Measurements from ENCODE around the gene ULBP1. TPM values are rescaled to one million over a fixed set of nuclear protein-coding genes. Genes with fewer than 3 reads are reported as not detected.
A peak's percentile ranks its signal among the peaks of the same experiment; 100 is the strongest.

The ULBP1 gene
- total and polyA plus RNA-seq, 2 experiments from 2014 or later: 0.27 TPM

DNA sequence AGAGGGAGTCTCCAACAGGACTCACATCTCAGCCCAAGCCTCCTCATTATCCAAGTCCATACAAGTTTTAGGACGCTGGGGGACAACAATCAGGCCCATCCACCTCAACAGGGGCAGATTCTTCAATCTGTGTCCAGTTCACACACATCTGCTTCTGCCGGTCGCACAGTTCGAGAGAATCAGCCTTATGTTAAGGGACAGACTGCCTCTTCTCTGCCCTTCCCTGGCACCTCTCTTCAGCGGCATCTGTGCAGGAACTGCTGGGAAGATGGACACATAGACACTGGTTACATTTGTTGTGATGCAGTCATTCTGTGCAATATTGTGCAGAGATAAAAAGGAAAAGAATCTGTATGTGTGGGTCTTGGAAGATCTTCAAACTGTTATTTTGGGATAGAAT is 21.0 kb downstream of the ULBP1 start:
- Histone ChIP-seq H3K9me3 (ENCODE audit: low read depth) (no peaks in the 10 kb centered on the region), H3K79me2 (no peaks in the 10 kb centered on the region), H4K20me1 (ENCODE audit: insufficient read depth, poor library complexity, severe bottlenecking) (no peaks in the 10 kb centered on the region), H3K4me3 (no peak overlapping the region), H3K4me2 (no peak overlapping the region), H3K9me2 (replicated peaks; ENCODE audit: insufficient read depth) (no peaks in the 10 kb centered on the region), H3K27ac (no peak overlapping the region), H3K27me3 (peaks cover 83% of the 10 kb centered on the region), H3K4me1 (ENCODE audit: insufficient read depth) (no peaks in the 10 kb centered on the region), H3K36me3 (replicated peaks; ENCODE audit: insufficient read depth, low read depth) (no peaks in the 10 kb centered on the region), H2AFZ (no peak overlapping the region)
- 61% methylated on average over 5 of the region's 5 CpGs for WGBS (ENCODE audit: low lambda C conversion rate, missing lambda C conversion rate)
- TF ChIP-seq EZH2phosphoT487 (IDR thresholded peaks at IDR 0.05; ENCODE audit: low read depth, severe bottlenecking, unreplicated experiment) (no peak), EZH2 (IDR thresholded peaks at IDR 0.05; ENCODE audit: borderline replicate concordance) (no peak)
- TF ChIP-seq, protein P1, sequence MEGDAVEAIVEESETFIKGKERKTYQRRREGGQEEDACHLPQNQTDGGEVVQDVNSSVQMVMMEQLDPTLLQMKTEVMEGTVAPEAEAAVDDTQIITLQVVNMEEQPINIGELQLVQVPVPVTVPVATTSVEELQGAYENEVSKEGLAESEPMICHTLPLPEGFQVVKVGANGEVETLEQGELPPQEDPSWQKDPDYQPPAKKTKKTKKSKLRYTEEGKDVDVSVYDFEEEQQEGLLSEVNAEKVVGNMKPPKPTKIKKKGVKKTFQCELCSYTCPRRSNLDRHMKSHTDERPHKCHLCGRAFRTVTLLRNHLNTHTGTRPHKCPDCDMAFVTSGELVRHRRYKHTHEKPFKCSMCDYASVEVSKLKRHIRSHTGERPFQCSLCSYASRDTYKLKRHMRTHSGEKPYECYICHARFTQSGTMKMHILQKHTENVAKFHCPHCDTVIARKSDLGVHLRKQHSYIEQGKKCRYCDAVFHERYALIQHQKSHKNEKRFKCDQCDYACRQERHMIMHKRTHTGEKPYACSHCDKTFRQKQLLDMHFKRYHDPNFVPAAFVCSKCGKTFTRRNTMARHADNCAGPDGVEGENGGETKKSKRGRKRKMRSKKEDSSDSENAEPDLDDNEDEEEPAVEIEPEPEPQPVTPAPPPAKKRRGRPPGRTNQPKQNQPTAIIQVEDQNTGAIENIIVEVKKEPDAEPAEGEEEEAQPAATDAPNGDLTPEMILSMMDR (IDR thresholded peaks at IDR 0.05; ENCODE audit: poor library complexity): no peak
- DNase-seq (ENCODE audit: low spot score): no peak

DNA sequence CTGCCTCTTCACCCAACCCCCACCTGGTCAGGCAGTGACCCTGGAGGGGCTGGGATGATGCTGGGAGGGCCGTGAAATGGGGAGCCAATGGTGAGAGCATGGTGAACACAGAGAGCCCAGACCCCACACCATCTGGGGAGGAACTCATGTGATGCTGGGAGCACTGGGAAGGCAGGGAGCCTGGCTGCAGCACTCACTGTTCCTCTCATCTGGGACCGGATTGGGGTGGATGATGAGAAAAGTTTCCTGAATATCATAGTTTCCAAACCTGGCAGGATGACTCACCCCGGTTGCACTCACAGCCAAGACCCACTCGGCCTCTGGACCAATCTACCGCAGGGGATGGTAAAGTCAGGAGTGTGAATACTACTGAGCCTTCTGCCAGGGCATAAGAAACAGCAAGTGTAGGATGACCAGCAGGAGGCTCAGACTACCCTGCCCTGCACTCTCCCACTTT is 21.8 kb downstream of the ULBP1 start:
- Histone ChIP-seq H3K36me3 (replicated peaks; ENCODE audit: insufficient read depth, low read depth) (no peaks in the 10 kb centered on the region), H3K4me2 (no peak overlapping the region)
- 41% methylated on average over 5 of the region's 5 CpGs for WGBS (ENCODE audit: low lambda C conversion rate, missing lambda C conversion rate)

DNA sequence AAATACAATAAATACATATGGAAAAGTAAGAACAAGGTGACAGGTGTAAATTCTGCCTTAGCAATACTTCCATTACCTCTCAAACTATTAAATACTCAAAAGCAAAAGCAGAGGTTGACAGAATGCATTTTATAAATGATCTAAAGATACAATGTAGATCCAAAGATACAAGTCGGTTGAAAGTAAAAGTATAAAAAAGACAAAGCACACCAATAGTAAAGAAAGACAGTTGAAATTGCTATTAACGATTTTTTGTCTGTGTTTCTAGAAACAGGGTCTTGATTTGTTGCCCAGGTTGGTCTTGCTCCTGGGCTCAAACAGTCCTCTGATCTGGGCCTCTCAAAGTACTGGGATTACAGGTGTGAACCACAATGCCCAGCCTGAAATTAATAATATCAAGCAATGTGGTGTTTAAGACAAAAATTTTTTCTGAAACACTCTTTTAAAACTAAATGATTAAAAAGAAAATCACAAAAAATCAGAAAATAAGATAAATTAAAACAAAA is 23.9 kb downstream of the ULBP1 start:
- 58% methylated on average over 2 of the region's 2 CpGs for WGBS (ENCODE audit: low lambda C conversion rate, missing lambda C conversion rate)
- TF ChIP-seq EZH2phosphoT487 (IDR thresholded peaks at IDR 0.05; ENCODE audit: low read depth, severe bottlenecking, unreplicated experiment) (no peak), EZH2 (IDR thresholded peaks at IDR 0.05; ENCODE audit: borderline replicate concordance) (peak; percentile 35)
- Histone ChIP-seq H3K27ac (no peak overlapping the region), H3K9me3 (ENCODE audit: low read depth) (no peaks in the 10 kb centered on the region), H3K79me2 (no peaks in the 10 kb centered on the region), H3K4me2 (no peak overlapping the region), H3K4me1 (ENCODE audit: insufficient read depth) (peaks cover 12% of the 10 kb centered on the region), H3K36me3 (replicated peaks; ENCODE audit: insufficient read depth, low read depth) (no peaks in the 10 kb centered on the region), H3K9me2 (replicated peaks; ENCODE audit: insufficient read depth) (no peaks in the 10 kb centered on the region), H2AFZ (no peak overlapping the region), H4K20me1 (ENCODE audit: insufficient read depth, poor library complexity, severe bottlenecking) (no peaks in the 10 kb centered on the region), H3K27me3 (peaks cover 88% of the 10 kb centered on the region), H3K4me3 (no peak overlapping the region)
- no peak for DNase-seq (ENCODE audit: low spot score)

More for the DNA sequence above, 21.8 kb downstream of the ULBP1 start:
- no peak for TF ChIP-seq EZH2 (IDR thresholded peaks at IDR 0.05; ENCODE audit: borderline replicate concordance)
- TF ChIP-seq, protein P1 (IDR thresholded peaks at IDR 0.05; ENCODE audit: poor library complexity): no peak
- TF ChIP-seq EZH2phosphoT487 (IDR thresholded peaks at IDR 0.05; ENCODE audit: low read depth, severe bottlenecking, unreplicated experiment): no peak
- Histone ChIP-seq H3K4me1 (ENCODE audit: insufficient read depth) (peaks cover 4% of the 10 kb centered on the region), H3K79me2 (no peaks in the 10 kb centered on the region), H3K9me2 (replicated peaks; ENCODE audit: insufficient read depth) (no peaks in the 10 kb centered on the region), H3K4me3 (no peak overlapping the region), H2AFZ (no peak overlapping the region), H3K9me3 (ENCODE audit: low read depth) (no peaks in the 10 kb centered on the region), H3K27ac (no peak overlapping the region), H3K27me3 (peaks cover 86% of the 10 kb centered on the region), H4K20me1 (ENCODE audit: insufficient read depth, poor library complexity, severe bottlenecking) (no peaks in the 10 kb centered on the region)
- DNase-seq (ENCODE audit: low spot score): no peak

DNA sequence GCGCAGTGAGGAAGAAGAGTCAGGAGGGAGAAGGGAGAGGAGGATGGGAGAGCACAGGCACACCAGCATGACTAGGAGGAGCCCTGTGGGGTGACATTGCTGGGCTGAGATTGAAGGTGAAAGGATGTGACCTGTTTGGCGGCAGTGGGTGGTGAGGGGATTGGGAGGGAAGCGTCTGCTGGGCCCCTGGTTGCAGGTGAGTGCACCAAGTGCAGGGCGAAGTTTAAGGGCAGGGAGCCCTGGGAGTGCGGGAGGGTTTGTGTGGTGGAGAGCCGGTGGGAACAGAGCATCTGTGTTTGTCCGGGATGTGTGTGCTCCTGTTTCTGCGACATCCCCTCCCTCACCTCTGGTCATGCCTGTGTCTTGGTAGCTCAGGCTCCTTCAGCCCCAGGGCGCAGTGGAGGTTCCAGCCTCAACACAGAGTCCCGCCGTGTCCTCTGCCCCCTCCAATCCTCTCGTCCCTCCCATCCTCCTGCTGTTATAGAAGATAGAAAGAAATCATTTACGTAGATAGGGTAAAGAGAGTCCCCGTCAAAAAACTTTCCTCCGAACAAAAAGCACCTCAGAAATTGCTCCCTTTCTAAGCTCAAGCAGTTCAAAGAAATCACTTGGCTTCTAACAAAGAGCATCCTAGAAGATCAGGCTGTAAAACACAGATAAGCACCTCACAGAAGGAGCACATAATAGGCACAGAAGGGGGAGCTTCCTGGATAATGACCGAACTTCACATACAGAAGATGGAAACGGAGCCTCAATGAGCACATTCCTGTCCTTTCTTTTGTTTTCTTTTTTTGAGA is 25.0 kb downstream of the ULBP1 start:
- H4K20me1 ChIP-seq (ENCODE audit: insufficient read depth, poor library complexity, severe bottlenecking): no peaks in the 10 kb centered on the region
- peaks cover 91% of the 10 kb centered on the region for H3K27me3 ChIP-seq
- peaks cover 12% of the 10 kb centered on the region for H3K4me1 ChIP-seq (ENCODE audit: insufficient read depth)
- H2AFZ ChIP-seq: no peak overlapping the region
- no peaks in the 10 kb centered on the region for H3K9me3 ChIP-seq (ENCODE audit: low read depth)
- no peak overlapping the region for H3K4me3 ChIP-seq
- H3K27ac ChIP-seq: no peak overlapping the region
- no peak for DNase-seq (ENCODE audit: low spot score)
- TF ChIP-seq, protein P1 (IDR thresholded peaks at IDR 0.05; ENCODE audit: poor library complexity): no peak
- TF ChIP-seq EZH2 (IDR thresholded peaks at IDR 0.05; ENCODE audit: borderline replicate concordance) (peak; percentile 8), EZH2phosphoT487 (IDR thresholded peaks at IDR 0.05; ENCODE audit: low read depth, severe bottlenecking, unreplicated experiment) (peak; percentile 71)
- no peaks in the 10 kb centered on the region for H3K9me2 ChIP-seq (replicated peaks; ENCODE audit: insufficient read depth)
- H3K36me3 ChIP-seq (replicated peaks; ENCODE audit: insufficient read depth, low read depth): no peaks in the 10 kb centered on the region
- 10% methylated on average over 17 of the region's 17 CpGs for WGBS (ENCODE audit: low lambda C conversion rate, missing lambda C conversion rate)
- no peaks in the 10 kb centered on the region for H3K79me2 ChIP-seq
- no peak overlapping the region for H3K4me2 ChIP-seq

All from hepatocyte (in vitro differentiated cells).